ENCODE measurements around the gene PEX16.

Gene PEX16

GRCh38 chr11:45927332-45927683 lies 9.6 kb upstream of the PEX16 start:
- in situ Hi-C loops (cut with MboI; ENCODE audit: low sequenced_read_pairs, unreplicated experiment), result no loop called here
- DNase-seq (ENCODE audit: low spot score), result peak; percentile 10

GRCh38 chr11:45926536-45927331 lies 9.1 kb upstream of the PEX16 start:
- TF ChIP-seq CTCF (IDR thresholded peaks at IDR 0.05; ENCODE audit: borderline replicate concordance, control extremely low read depth, extremely low read depth, insufficient read depth, missing control alignments), result no peak
- peak; percentile 15 for DNase-seq (ENCODE audit: low spot score)
- in situ Hi-C loops (cut with MboI; ENCODE audit: low sequenced_read_pairs, unreplicated experiment), result no loop called here

More at GRCh38 chr11:45927332-45927683, 9.6 kb upstream of the PEX16 start:
- TF ChIP-seq CTCF (IDR thresholded peaks at IDR 0.05; ENCODE audit: borderline replicate concordance, control extremely low read depth, extremely low read depth, insufficient read depth, missing control alignments), result no peak

- in situ Hi-C loops (cut with MboI; ENCODE audit: low sequenced_read_pairs, unreplicated experiment), result no loop called here
- DNase-seq (ENCODE audit: low spot score), result peak; percentile 14
- TF ChIP-seq CTCF (IDR thresholded peaks at IDR 0.05; ENCODE audit: borderline replicate concordance, control extremely low read depth, extremely low read depth, insufficient read depth, missing control alignments), result no peak
Observed at GRCh38 chr11:45926001-45926401, 8.3 kb upstream of the PEX16 start.

GRCh38 chr11:45925550-45925949 lies 7.9 kb upstream of the PEX16 start:
- no peak for TF ChIP-seq CTCF (IDR thresholded peaks at IDR 0.05; ENCODE audit: borderline replicate concordance, control extremely low read depth, extremely low read depth, insufficient read depth, missing control alignments)
- in situ Hi-C loops (cut with MboI; ENCODE audit: low sequenced_read_pairs, unreplicated experiment), result no loop called here
- no peak for DNase-seq (ENCODE audit: low spot score)

GRCh38 chr11:45924927-45925326 lies 7.2 kb upstream of the PEX16 start:
- TF ChIP-seq CTCF (IDR thresholded peaks at IDR 0.05; ENCODE audit: borderline replicate concordance, control extremely low read depth, extremely low read depth, insufficient read depth, missing control alignments), result no peak
- in situ Hi-C loops (cut with MboI; ENCODE audit: low sequenced_read_pairs, unreplicated experiment), result no loop called here
- DNase-seq (ENCODE audit: low spot score), result no peak

GRCh38 chr11:45924036-45924915 lies 6.6 kb upstream of the PEX16 start:
- in situ Hi-C loops (cut with MboI; ENCODE audit: low sequenced_read_pairs, unreplicated experiment), result no loop called here
- DNase-seq (ENCODE audit: low spot score), result peak; percentile 34
- no peak for TF ChIP-seq CTCF (IDR thresholded peaks at IDR 0.05; ENCODE audit: borderline replicate concordance, control extremely low read depth, extremely low read depth, insufficient read depth, missing control alignments)
